ENCODE data around the gene DGAT2.

DGAT2 gene

DNA sequence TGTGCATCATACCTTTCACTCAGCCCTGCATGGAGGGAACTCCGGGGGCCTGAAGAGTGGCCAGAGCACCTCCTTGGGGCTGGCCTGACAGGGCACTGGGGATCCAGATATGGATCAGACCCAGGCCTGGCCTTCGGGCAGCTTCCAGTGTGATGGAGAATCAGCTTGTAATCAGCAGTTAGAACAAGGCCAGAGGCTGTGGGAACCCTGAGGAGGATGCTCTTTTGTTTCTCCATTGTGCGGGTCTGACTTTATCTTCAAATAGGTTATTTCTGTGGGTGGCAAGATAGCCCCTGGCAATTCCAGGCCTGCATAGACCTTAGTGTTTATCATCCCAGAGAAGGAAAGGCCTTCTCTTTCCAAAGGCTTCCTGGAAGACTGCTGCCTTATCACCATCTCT lies 12.3 kb downstream of the DGAT2 start:
- DNase-seq (ENCODE audit: low read depth, low spot score) = no peak
- Histone ChIP-seq H3K4me3 (no peak overlapping the region), H3K27ac (no peak overlapping the region), H3K36me3 (ENCODE audit: insufficient read depth, low read length) (peaks cover 6% of the 10 kb centered on the region; the same call in 1 of the 2 replicates), H3K9me3 (ENCODE audit: low read depth, low read length) (no peaks in the 10 kb centered on the region), H3K9ac (ENCODE audit: insufficient read length) (no peak overlapping the region)
- TF ChIP-seq FOXP2 (optimal IDR thresholded peaks at IDR 0.05; ENCODE audit: control extremely low read depth, extremely low read length, insufficient read depth) (no peak), POLR2AphosphoS5 (IDR thresholded peaks at IDR 0.05; ENCODE audit: borderline replicate concordance, low read depth, low read length) (no peak), EZH2 (IDR thresholded peaks at IDR 0.05) (no peak)

DNA sequence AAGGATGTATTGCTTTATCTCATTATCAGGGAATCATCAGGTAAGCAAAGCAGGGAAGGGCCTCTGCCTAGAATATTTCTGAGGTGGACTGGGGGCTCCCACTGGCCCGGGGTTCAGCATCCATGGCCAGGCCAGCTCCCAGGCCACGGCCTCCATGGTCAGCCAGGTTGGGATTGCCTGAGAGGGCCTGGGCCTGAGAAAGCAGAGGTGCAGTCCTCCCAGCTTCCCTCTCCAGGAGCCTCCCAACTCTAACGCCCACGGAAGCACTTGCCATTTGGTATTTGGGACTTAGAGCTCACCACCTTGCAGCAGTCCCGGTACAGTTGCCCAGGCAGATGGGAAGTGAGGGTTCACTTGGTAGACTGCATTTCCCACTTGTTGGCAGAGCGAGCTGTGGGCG lies 12.7 kb downstream of the DGAT2 start:
- no peak for DNase-seq (ENCODE audit: low read depth, low spot score)
- no peak overlapping the region for H3K27ac ChIP-seq

GRCh38 chr11:75781831-75782230 lies 13.3 kb downstream of the DGAT2 start:
- DNase-seq (ENCODE audit: low read depth, low spot score) = no peak
- Histone ChIP-seq H3K36me3 (ENCODE audit: insufficient read depth, low read length) (peaks cover 7% of the 10 kb centered on the region; the same call in 1 of the 2 replicates), H3K4me3 (no peak overlapping the region), H3K9ac (ENCODE audit: insufficient read length) (no peak overlapping the region), H3K9me3 (ENCODE audit: low read depth, low read length) (no peaks in the 10 kb centered on the region), H3K27ac (no peak overlapping the region)
- TF ChIP-seq POLR2AphosphoS5 (IDR thresholded peaks at IDR 0.05; ENCODE audit: borderline replicate concordance, low read depth, low read length) (no peak), FOXP2 (optimal IDR thresholded peaks at IDR 0.05; ENCODE audit: control extremely low read depth, extremely low read length, insufficient read depth) (no peak)

More for the DNA sequence above, 12.7 kb downstream of the DGAT2 start:
- peaks cover 7% of the 10 kb centered on the region; the same call in 1 of the 2 replicates for H3K36me3 ChIP-seq (ENCODE audit: insufficient read depth, low read length)
- no peak overlapping the region for H3K9ac ChIP-seq (ENCODE audit: insufficient read length)
- TF ChIP-seq EZH2 (IDR thresholded peaks at IDR 0.05) (no peak), FOXP2 (optimal IDR thresholded peaks at IDR 0.05; ENCODE audit: control extremely low read depth, extremely low read length, insufficient read depth) (no peak), POLR2AphosphoS5 (IDR thresholded peaks at IDR 0.05; ENCODE audit: borderline replicate concordance, low read depth, low read length) (no peak)
- H3K4me3 ChIP-seq = no peak overlapping the region
- H3K9me3 ChIP-seq (ENCODE audit: low read depth, low read length) = no peaks in the 10 kb centered on the region

- Histone ChIP-seq H3K9me3 (ENCODE audit: low read depth, low read length) (no peaks in the 10 kb centered on the region), H3K9ac (ENCODE audit: insufficient read length) (no peak overlapping the region), H3K36me3 (ENCODE audit: insufficient read depth, low read length) (peaks cover 7% of the 10 kb centered on the region; the same call in 1 of the 2 replicates), H3K27ac (no peak overlapping the region), H3K4me3 (no peak overlapping the region)
- no peak for DNase-seq (ENCODE audit: low read depth, low spot score)
- TF ChIP-seq FOXP2 (optimal IDR thresholded peaks at IDR 0.05; ENCODE audit: control extremely low read depth, extremely low read length, insufficient read depth) = no peak
- TF ChIP-seq POLR2AphosphoS5 (IDR thresholded peaks at IDR 0.05; ENCODE audit: borderline replicate concordance, low read depth, low read length) = no peak
- no peak for TF ChIP-seq EZH2 (IDR thresholded peaks at IDR 0.05)
These were observed 14.1 kb downstream of the DGAT2 start for GRCh38 chr11:75782540-75783263.

DNA sequence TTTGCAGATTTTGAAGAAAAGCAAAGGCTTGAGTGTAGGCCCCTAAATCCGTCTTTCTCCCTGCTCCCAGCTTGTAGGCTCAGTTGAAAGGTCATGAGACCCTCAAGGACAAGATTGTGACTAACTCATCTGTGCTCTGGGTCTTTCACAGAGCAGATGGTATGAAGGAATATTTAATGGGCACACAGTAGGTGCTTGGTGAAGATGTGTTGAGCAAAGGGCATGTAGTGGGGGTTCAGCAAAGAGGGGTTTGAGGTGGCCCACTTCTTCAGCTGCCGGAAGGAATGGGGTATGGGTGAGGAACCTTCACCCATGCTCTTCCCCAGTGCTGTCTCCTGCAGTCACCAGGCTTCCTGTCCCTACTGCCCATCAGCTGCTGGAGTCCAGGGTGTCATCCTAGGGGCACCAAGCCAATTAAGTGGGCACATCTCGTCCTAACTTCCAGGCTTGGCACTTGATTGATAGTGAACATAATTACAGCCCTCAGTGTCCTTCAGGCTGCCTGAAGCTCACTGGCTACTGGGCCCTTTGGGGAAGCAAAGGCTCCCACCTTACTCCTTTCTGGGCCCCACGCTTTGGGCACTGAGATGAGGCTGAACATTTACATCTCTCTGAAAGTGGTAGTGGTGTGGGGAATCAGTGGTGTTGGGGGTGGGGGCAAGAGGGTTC lies 15.0 kb downstream of the DGAT2 start:
- H3K9ac ChIP-seq (ENCODE audit: insufficient read length) = no peak overlapping the region
- H3K4me3 ChIP-seq = no peak overlapping the region
- no peak for DNase-seq (ENCODE audit: low read depth, low spot score)
- no peaks in the 10 kb centered on the region for H3K9me3 ChIP-seq (ENCODE audit: low read depth, low read length)
- H3K36me3 ChIP-seq (ENCODE audit: insufficient read depth, low read length) = peaks cover 8% of the 10 kb centered on the region; the same call in 1 of the 2 replicates
- TF ChIP-seq EZH2 (IDR thresholded peaks at IDR 0.05) = no peak
- H3K27ac ChIP-seq = no peak overlapping the region

DNA sequence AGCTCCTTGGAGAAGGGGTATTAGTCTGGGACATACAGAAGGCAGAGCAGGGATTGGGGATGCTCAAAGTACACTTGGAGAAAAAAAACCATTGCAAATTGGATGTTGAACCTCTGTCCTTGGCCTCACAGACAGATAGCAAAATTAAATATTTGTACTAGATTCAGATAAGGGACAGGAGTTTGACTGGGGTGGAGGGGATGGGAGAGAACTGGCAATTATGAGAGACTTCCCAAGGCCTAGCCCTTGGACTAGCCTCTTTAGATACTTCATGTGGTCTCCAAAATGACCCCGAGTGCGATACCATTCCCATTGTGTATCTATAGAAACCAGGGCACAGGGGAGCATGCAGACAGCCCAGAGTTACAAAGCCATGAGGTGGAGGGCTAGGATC lies 15.5 kb downstream of the DGAT2 start:
- TF ChIP-seq FOXP2 (optimal IDR thresholded peaks at IDR 0.05; ENCODE audit: control extremely low read depth, extremely low read length, insufficient read depth) (no peak), POLR2AphosphoS5 (IDR thresholded peaks at IDR 0.05; ENCODE audit: borderline replicate concordance, low read depth, low read length) (no peak), EZH2 (IDR thresholded peaks at IDR 0.05) (no peak)
- no peak overlapping the region for H3K27ac ChIP-seq
- peaks cover 10% of the 10 kb centered on the region; the same call in 1 of the 2 replicates for H3K36me3 ChIP-seq (ENCODE audit: insufficient read depth, low read length)
- no peak for DNase-seq (ENCODE audit: low read depth, low spot score)
- no peak overlapping the region for H3K4me3 ChIP-seq
- no peaks in the 10 kb centered on the region for H3K9me3 ChIP-seq (ENCODE audit: low read depth, low read length)
- no peak overlapping the region for H3K9ac ChIP-seq (ENCODE audit: insufficient read length)

DNA sequence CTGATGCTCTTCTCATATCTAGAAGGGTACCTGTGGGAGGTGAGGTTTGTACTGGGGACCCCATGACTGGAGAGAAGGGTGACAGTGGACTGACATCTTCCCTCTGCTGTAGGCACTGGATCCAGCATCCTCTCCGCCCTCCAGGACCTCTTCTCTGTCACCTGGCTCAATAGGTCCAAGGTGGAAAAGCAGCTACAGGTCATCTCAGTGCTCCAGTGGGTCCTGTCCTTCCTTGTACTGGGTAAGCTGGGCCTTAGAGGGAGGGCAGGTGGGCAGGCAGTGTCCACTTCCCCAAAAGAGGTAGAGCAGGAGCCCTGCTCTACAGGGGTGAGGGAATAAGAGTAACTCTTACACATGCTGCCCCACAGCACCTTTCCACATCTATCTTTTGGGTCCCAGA lies 15.9 kb downstream of the DGAT2 start:
- TF ChIP-seq EZH2 (IDR thresholded peaks at IDR 0.05) (no peak), POLR2AphosphoS5 (IDR thresholded peaks at IDR 0.05; ENCODE audit: borderline replicate concordance, low read depth, low read length) (no peak), FOXP2 (optimal IDR thresholded peaks at IDR 0.05; ENCODE audit: control extremely low read depth, extremely low read length, insufficient read depth) (no peak)
- H3K4me3 ChIP-seq = no peak overlapping the region
- H3K9me3 ChIP-seq (ENCODE audit: low read depth, low read length) = no peaks in the 10 kb centered on the region
- H3K27ac ChIP-seq = no peak overlapping the region
- no peak for DNase-seq (ENCODE audit: low read depth, low spot score)
- no peak overlapping the region for H3K9ac ChIP-seq (ENCODE audit: insufficient read length)
- H3K36me3 ChIP-seq (ENCODE audit: insufficient read depth, low read length) = peaks cover 10% of the 10 kb centered on the region; the same call in 1 of the 2 replicates

DNA sequence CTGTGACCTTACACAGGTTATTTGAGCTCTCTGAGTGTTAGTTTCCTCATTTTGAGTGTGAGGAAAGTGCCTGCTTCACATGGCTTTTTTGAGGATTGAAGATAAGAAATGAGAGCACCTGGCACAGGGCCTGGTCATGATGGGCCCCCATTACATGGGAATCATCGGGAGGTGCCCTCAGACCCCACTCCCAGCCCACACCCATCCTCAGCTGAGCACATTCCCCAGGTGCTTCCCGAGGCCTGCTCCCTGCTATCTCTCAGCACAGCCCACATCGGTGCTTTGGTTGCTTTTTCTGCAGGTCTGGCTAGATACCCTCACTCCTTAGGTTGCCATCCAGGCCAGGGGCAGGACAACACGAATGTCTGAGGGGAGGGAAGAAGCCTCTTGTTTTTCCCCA lies 16.6 kb downstream of the DGAT2 start:
- Histone ChIP-seq H3K36me3 (ENCODE audit: insufficient read depth, low read length) (peaks cover 10% of the 10 kb centered on the region; the same call in 1 of the 2 replicates), H3K4me3 (no peak overlapping the region), H3K9ac (ENCODE audit: insufficient read length) (no peak overlapping the region), H3K27ac (no peak overlapping the region), H3K9me3 (ENCODE audit: low read depth, low read length) (no peaks in the 10 kb centered on the region)
- no peak for DNase-seq (ENCODE audit: low read depth, low spot score)
- no peak for TF ChIP-seq EZH2 (IDR thresholded peaks at IDR 0.05)
- TF ChIP-seq POLR2AphosphoS5 (IDR thresholded peaks at IDR 0.05; ENCODE audit: borderline replicate concordance, low read depth, low read length) = no peak
- no peak for TF ChIP-seq FOXP2 (optimal IDR thresholded peaks at IDR 0.05; ENCODE audit: control extremely low read depth, extremely low read length, insufficient read depth)

Measured in SK-N-MC (cell line).